ENCODE measurements around the gene FLRT2. TPM values are rescaled to one million over a fixed set of nuclear protein-coding genes. Genes with fewer than 3 reads are reported as not detected.

Gene FLRT2
- total RNA-seq, 1 experiment from 2014 or later: 4.5 TPM

DNA sequence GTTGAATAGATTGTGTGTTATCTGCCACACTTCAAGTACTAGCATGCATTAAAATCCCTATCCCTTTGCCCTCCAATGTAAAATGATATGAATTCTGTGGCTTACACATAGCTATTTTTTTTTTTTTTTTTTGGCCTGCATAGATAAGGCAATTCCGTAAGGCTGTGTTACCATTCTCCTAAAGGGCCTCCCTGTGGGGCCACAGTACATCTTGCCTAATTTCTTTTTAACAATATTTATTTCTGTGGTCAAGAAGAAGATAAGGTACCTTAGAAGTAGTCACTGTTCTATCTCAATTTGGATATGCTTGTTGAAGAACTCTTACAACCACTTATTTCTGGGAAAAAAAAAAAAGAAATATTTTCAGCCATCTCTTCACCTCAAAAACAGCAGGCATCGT, 19.8 kb downstream of the FLRT2 start:
- no peaks in the 10 kb centered on the region for H3K27me3 ChIP-seq (ENCODE audit: control insufficient read depth, insufficient read depth, low read length)
- no peak for DNase-seq (ENCODE audit: low read depth, low spot score)
- H3K27ac ChIP-seq (ENCODE audit: low read length): no peak overlapping the region
- no peaks in the 10 kb centered on the region for H3K36me3 ChIP-seq (ENCODE audit: control insufficient read depth, insufficient read depth, low read length)
- no peak overlapping the region for H3K4me3 ChIP-seq (ENCODE audit: low read depth in 2 of 2, low read length in 2 of 2)
- ChIA-PET POLR2A (no interaction called here), CTCF (no interaction called here)
- no peaks in the 10 kb centered on the region for H3K9me3 ChIP-seq (ENCODE audit: control insufficient read depth, insufficient read depth, low read depth, low read length)
- no TSS peak for BruUV-seq (replicated peaks)
- H3K4me1 ChIP-seq (ENCODE audit: control insufficient read depth, insufficient read depth, low read length): no peaks in the 10 kb centered on the region
- TF ChIP-seq POLR2AphosphoS5 (IDR thresholded peaks at IDR 0.05; ENCODE audit: low read depth, low read length): no peak
- TF ChIP-seq, protein P1, sequence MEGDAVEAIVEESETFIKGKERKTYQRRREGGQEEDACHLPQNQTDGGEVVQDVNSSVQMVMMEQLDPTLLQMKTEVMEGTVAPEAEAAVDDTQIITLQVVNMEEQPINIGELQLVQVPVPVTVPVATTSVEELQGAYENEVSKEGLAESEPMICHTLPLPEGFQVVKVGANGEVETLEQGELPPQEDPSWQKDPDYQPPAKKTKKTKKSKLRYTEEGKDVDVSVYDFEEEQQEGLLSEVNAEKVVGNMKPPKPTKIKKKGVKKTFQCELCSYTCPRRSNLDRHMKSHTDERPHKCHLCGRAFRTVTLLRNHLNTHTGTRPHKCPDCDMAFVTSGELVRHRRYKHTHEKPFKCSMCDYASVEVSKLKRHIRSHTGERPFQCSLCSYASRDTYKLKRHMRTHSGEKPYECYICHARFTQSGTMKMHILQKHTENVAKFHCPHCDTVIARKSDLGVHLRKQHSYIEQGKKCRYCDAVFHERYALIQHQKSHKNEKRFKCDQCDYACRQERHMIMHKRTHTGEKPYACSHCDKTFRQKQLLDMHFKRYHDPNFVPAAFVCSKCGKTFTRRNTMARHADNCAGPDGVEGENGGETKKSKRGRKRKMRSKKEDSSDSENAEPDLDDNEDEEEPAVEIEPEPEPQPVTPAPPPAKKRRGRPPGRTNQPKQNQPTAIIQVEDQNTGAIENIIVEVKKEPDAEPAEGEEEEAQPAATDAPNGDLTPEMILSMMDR (IDR thresholded peaks at IDR 0.05): no peak
- TF ChIP-seq TCF7L2 (IDR thresholded peaks at IDR 0.05; ENCODE audit: low read depth, low read length): no peak
- TF ChIP-seq, protein P2, sequence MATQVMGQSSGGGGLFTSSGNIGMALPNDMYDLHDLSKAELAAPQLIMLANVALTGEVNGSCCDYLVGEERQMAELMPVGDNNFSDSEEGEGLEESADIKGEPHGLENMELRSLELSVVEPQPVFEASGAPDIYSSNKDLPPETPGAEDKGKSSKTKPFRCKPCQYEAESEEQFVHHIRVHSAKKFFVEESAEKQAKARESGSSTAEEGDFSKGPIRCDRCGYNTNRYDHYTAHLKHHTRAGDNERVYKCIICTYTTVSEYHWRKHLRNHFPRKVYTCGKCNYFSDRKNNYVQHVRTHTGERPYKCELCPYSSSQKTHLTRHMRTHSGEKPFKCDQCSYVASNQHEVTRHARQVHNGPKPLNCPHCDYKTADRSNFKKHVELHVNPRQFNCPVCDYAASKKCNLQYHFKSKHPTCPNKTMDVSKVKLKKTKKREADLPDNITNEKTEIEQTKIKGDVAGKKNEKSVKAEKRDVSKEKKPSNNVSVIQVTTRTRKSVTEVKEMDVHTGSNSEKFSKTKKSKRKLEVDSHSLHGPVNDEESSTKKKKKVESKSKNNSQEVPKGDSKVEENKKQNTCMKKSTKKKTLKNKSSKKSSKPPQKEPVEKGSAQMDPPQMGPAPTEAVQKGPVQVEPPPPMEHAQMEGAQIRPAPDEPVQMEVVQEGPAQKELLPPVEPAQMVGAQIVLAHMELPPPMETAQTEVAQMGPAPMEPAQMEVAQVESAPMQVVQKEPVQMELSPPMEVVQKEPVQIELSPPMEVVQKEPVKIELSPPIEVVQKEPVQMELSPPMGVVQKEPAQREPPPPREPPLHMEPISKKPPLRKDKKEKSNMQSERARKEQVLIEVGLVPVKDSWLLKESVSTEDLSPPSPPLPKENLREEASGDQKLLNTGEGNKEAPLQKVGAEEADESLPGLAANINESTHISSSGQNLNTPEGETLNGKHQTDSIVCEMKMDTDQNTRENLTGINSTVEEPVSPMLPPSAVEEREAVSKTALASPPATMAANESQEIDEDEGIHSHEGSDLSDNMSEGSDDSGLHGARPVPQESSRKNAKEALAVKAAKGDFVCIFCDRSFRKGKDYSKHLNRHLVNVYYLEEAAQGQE (IDR thresholded peaks at IDR 0.05; ENCODE audit: insufficient read depth in 1 of 2, low read depth in 2 of 2, low read length in 1 of 2): no peak
- no peak for TF ChIP-seq SIN3A (IDR thresholded peaks at IDR 0.05; ENCODE audit: borderline replicate concordance, insufficient read depth, low read depth, low read length)
- intact Hi-C loops (cut with micrococcal nuclease; ENCODE audit: unreplicated experiment) (no loop called here), in situ Hi-C loops (cut with HindIII; ENCODE audit: low pct_unique_long_range_greater_than_20kb, low sequenced_read_pairs) (no loop called here)
- no peak for ATAC-seq

DNA sequence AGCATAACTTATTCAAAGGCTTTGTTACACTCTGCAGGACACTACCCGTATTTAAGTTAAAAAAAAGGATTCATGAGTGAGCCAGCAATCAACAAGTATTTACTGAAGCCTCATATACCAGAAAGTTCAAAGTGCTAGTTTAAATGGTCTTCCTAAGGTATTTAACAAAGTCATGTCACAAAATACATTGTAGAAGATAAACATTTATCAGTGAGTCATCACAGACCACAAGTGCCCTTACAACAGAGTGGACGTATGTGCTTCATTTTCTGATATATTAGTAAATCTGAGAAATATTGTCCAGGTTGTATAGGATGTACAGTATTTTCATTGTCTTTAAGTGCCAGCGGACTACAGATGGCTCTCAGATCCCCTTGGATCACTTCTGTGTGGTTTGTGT, 24.2 kb downstream of the FLRT2 start:
- Histone ChIP-seq H3K27me3 (ENCODE audit: control insufficient read depth, insufficient read depth, low read length) (no peaks in the 10 kb centered on the region), H3K36me3 (ENCODE audit: control insufficient read depth, insufficient read depth, low read length) (no peaks in the 10 kb centered on the region), H3K27ac (ENCODE audit: low read length) (no peak overlapping the region), H3K9me3 (ENCODE audit: control insufficient read depth, insufficient read depth, low read depth, low read length) (no peaks in the 10 kb centered on the region), H3K4me1 (ENCODE audit: control insufficient read depth, insufficient read depth, low read length) (no peaks in the 10 kb centered on the region), H3K4me3 (ENCODE audit: low read depth in 2 of 2, low read length in 2 of 2) (no peak overlapping the region)
- BruUV-seq (replicated peaks): no TSS peak
- CTCF ChIA-PET: no interaction called here
- POLR2A ChIA-PET: no interaction called here
- no peak for ATAC-seq
- TF ChIP-seq, protein P1 (IDR thresholded peaks at IDR 0.05): no peak
- TF ChIP-seq POLR2AphosphoS5 (IDR thresholded peaks at IDR 0.05; ENCODE audit: low read depth, low read length) (no peak), SIN3A (IDR thresholded peaks at IDR 0.05; ENCODE audit: borderline replicate concordance, insufficient read depth, low read depth, low read length) (no peak), TCF7L2 (IDR thresholded peaks at IDR 0.05; ENCODE audit: low read depth, low read length) (no peak)
- TF ChIP-seq, protein P2 (IDR thresholded peaks at IDR 0.05; ENCODE audit: insufficient read depth in 1 of 2, low read depth in 2 of 2, low read length in 1 of 2): no peak
- DNase-seq (ENCODE audit: low read depth, low spot score): no peak
- in situ Hi-C loops (cut with HindIII; ENCODE audit: low pct_unique_long_range_greater_than_20kb, low sequenced_read_pairs): no loop called here
- intact Hi-C loops (cut with micrococcal nuclease; ENCODE audit: unreplicated experiment): no loop called here
